HL-60/S4 treated with retinoic acid at 250 ng/mL for 4 days and 3 days (cell line): ENCODE measurements around the gene PCF11.
"Not testable (repeated sequence)": the region's sequence is repeated elsewhere in the genome, so short reads cannot be mapped to it uniquely, and the experiment has no call there.

Experiments used
- in situ Hi-C: fragments of 300-500 bp; cut with MboI; formaldehyde crosslinking; loops from 2 replicates; pipeline ENCODE4 v1.7.0; 2022; ENCODE audit warnings: low sequenced_read_pairs

Gene PCF11

DNA sequence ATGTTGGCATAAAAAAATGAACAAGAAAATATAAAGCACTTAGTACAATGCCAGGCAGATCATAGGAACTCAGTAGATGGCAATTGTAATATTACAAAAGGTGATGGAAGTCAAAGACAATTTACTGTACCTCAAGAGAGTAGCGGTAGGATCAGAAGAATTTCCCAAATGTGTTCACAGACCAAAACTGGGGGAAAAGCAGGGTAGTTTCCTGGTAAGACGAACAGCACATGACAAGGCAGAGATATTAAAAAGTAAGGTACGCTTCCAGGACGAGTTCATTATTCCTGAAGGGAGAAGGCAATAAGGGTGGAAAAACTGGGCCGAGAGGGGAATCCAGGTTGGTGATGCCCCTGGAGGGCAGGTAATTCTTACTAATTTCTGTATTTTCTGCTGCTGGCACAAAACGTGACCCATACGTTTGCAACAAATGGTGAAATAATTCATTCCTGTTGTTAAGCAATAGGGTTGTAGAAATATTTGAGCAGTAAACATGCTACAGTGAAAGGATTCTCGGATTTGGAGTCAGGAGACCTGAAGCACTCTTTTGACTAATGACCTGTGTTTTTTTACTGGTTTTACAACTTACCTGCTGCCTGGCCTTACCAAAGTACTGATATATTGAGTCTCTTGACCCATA lies 35.8 kb downstream of the PCF11 start:
- in situ Hi-C loops: no loop called here

DNA sequence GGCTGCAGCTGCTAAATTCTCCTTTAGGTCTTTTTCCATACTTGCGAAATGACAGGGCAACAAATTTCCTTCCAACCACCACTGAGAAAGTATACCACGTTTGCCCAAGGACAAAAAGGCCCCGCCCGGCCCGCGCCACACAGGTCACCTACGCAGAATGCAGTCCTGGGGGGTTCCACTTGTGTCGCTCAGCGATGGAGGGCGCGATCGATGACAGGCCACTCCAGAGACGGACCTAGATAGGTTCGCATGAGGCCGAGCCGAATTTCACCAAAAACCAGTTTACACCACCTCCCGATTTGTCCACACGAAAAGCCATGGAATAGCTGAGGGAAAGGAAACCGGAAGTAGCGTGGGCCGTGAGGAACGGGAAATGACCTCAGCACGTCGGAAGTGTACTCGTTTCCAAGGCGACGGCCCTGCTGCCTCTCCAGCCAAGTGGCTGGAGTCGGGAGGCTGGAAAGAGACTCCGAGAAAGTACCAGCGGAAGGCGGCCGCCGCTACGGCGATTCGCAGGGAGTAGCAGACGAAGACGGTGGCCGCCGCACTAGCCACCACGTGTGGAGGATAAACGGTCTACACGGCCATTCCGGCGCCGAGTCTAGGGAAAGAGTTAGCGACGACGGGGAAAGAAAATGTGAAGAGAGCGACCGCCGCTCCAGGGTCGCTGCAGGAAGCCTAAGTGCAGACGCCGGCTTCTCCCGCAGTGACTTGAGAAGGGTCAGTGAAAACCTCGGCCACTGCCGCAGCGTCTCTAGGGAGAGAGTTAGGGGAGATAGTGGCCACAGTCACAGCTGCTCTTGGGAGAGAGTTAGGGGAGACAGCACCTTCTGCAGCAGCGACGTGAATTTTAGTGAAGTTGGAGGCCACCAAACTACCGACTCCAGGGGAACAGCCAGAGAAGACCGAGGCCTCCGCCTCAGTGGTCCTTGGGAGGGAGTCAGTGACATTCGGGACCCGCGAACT lies 36.7 kb downstream of the PCF11 start, which contains the start of gene ANKRD42:
TSS of gene ANKRD42 (plus strand) at position 398 of the 966 bp plus-strand sequence. CDS start 959 bp downstream, outside the sequence.
- in situ Hi-C loops: no loop called here

DNA sequence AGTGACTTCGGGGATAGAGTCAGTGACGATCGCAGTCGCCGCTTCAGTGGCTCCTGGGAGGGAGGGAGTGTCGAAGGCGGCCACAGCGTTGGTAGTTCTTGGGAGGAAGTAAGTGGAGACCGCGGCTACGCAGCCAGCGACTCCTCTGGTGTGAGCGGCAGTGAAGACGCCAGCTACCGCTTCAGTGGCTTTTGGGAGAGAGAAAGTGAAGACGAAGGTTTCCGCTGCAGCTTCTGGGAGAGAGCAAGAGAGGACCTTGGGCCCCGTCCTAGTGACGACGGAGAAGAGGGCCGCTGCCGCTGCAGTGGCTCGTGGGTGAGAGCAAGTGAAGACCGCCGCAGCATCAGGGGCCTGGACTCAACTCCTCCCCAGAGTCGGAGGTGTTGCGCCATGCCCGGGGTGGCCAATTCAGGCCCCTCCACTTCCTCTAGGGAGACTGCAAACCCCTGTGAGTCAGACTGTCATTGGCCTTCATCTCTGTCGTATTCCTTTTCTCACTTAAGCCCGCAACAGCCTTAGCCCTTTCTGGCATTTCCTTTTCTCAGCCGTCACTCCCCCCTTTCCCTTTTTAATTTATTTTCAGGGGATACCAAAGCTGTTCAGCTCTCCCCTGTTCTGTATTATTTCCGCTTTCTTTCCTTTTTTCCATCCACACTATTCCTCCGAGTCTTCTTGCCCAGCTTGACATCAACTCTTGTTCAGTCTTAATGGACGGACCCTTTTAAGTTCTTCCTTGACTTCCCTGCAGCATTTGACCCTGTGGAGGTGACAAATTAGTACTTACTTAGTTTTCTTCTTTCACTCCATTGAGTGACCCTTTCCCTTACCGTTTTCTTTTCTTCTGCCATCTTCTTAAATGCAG lies 37.6 kb downstream of the PCF11 start:
- in situ Hi-C loops: no loop called here

DNA sequence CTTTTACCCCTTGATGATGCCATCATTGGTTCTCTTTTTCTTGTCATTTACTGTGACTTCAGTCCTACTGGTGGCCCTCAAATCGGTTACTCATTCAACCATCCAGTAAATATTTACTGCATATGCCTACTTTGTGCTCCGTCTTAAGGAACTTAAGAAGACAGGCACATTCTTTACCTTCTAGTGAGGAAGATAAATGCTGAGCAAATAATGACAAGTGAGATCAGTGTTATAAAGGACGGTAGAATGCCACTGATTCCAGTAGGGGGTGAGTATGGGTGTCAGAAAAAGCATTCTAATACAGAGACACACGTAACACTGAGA lies 38.2 kb downstream of the PCF11 start:
- in situ Hi-C loops: no loop called here

DNA sequence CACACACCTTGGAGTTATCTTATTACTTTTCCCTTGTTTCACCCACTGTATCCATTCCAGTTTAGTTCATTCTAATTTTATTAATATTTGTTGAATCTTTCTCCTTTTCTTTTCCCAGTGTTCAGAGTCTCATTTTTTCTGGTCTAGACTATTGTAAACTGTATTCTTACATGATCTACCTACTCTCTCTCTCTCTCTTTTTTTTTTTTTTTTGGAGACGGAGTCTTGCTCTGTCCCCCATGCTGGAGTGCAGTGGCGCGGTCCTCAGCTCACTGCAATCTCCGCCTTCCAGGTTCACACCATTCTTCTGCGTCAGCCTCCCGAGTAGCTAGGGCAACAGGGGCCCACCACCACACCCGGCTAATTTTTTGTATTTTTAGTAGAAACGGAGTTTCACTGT lies 38.7 kb downstream of the PCF11 start:
- in situ Hi-C loops: no loop called here

DNA sequence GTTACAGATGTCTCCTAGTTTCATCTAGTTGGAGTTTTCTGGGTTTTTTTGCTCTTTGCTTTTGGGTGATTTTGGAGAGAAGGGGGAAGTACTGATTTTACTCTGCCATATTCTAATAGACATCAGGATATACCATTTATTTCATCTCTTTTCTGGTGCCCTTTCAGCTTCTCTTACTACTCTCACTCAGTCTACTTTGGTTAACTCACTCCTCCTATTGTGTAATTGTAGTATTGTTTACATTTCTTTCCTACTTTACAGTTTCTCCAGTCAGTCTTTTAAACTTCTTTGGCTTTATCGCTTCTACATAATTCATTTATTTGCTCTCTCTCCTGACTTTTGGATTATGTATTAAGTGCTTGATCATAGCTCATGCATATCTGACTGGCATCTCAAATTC lies 43.1 kb downstream of the PCF11 start:
- in situ Hi-C loops: no loop called here

DNA sequence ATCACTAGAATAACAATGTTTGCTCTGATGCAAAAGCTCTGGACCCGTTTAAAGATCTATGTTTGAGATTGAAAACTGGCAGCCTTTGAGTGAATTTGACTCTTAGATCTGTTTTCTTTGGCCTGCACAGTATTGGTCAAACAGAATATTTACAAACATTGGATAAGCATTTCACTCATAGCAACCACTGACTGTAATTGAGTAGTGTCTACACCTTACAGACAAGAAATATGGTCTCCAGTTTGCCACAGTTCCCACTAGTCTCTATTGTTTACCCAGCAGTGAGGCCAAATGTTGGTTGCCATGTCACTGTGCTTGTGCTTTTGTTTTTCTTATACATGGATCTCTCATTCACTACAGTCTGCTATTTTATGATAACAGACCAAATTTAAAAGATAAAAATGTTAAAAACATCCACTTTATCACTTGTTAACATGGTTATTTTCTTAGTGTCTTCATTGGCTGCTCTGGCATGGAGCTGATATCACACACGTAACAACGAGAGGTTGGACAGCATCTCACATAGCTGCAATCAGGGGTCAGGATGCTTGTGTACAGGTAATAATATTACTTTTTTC lies 48.8 kb downstream of the PCF11 start:
- in situ Hi-C loops: no loop called here

DNA sequence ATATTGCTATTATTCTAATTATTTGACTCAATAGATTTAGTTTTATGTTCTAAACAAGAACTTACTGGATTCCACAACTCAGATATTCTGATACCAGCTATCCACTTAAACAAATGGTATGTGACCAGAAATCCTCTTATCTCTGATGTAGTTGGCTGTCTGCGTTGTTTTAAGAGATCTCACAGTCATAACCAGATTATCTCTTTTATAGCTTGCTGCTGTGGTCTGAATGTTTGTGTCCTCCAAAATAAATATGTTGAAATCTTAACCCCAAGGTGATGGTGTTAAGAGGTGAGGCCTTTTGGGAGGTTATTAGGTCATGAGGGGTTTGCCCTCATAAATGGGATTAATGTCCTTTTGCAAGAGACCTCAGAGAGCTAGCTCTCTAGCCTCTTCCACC lies 49.3 kb downstream of the PCF11 start:
- in situ Hi-C loops: no loop called here

DNA sequence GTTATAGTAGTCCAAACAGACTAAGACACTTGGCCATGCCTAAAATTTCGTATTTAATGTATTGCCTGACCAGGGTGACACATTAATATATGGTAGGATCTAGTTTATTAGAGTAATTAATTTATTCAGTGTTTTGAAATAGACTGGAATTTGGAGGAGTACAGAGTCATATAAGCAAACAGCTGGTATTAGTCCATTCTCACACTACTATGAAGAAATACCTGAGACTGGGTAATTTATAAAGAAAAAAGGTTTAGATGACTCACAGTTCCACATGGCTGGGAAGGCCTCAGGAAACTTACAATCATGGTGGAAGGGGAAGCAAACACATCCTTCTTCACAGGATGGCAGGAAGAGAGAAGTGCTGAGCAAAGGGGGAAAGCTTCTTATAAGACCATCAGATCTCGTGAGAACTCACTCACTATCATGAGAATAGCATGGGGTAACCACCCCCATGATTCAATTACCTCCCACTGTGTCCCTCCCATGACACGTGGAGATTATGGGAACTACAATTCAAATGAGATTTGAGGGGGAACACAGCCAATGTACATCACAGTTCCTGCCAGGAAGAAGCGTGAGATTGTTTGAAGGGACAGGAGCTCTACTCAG lies 49.9 kb downstream of the PCF11 start:
- in situ Hi-C loops: not testable (repeated sequence)

DNA sequence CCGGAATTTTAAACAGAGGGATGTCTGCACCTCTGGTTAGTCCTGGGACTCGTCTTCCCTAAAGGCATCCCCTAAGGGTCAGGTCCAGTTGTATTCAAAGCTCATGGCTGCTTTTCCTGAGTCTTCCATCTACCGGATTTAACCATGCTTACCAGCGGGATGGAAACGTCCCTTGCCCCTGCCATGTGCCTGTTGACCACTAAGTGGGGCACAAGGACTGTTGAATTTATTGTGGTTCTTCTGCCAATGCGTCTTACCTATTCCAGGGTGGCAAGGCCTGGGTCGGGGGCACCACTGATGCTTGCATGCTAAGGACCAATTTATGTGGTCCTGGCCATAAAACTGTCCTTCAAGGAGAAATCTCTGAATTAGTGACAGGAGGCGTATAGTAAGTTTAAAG lies 62.2 kb downstream of the PCF11 start:
- in situ Hi-C loops: no loop called here

DNA sequence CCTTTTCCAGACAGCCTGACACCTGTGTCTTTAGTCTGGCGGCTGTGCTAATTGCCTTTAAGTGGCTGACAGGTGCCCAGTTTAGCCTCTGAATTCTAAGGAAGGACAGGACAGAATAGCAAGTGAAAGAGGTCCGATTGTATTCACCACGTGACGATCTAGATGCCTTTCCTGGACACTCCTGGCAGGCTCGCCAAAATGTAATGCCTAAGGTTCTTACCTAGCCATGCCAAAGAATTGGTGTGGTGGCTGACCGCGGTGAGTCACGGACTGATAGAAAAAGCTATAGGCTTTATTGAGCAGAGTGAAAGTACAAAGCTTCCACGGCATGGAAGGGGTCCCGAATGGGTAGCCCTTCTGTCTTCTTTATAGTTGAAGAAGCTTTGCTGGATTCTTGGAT lies 63.3 kb downstream of the PCF11 start:
- in situ Hi-C loops: no loop called here

DNA sequence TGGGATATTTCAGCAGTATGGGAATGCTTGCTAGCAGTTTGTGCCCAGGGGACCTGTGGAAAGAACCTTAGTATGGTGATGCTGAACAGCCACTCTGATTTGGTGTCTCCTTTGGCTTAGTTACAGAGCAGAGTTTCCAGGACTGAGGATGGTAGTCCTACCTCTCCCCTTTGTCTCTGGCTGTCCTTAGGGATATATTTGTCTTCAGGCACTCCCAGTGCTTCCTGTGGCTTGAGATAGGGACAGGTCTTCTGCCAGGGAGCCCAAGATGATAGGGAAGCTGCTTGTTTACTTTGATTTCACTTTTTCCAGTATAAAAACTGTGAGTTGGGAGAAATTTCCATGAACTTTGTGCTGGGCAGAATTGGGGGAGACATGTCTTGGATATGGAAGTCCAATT lies 64.8 kb downstream of the PCF11 start:
- in situ Hi-C loops: no loop called here

DNA sequence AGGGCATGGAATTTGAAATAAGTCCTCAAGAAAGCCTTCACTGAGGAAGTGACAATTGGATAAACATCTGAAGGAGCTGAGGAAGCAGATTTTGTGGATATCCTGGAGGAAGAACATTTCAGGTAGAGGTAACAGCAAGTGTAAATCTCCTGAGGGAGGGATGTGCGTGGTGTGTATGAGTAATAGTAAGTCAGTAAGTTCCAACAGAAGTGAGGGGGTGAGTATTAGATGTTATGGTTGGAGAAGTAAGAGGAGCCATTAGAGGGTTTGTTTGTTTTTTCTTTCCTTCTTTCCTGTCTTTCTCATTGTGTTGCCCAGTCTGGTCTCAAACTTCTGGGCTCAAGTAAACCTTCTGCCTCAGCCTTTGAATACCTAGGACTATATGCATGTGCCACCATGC lies 65.6 kb downstream of the PCF11 start:
- in situ Hi-C loops: no loop called here

DNA sequence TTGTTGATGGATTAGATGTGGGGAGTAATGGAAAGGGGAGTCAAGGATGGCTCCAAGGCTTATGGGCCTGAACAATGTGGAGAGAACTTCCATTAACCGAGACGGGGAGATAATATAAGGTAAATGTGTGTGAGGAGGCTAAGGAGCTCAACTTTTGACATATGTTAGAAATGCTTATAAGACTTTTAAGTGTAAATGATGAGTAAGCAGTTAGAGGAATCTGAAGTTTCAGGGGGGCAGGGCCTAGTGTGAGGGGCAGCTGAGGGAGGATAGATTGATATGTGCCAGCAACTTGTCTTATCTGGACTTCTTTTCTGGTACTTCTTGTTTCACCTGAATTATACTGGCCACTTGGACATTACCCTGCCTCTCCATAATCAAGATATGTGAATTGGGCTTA lies 66.5 kb downstream of the PCF11 start:
- in situ Hi-C loops: no loop called here

DNA sequence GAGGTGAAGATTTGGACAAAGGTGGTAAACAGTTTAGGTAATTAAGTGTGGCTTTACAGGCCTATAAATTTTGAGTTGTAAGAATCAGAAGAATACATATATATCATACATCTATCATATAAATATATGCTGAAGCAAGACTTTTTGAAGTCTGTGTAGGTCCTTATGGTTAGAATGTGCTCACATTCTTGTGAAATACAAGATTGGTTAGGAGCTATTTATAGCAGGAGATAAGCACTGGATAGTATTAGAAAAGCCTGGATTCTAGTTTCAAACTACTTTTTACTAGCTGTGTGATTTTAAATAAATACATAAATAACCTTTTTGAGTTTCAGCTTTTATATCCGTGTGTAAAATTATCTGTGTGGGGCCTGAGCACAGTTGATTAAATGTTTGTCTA lies 78.9 kb downstream of the PCF11 start:
- in situ Hi-C loops: no loop called here
